Progenitor cell of endocrine pancreas (in vitro differentiated cells): ENCODE results near the gene AMN. TPM values are rescaled to one million over a fixed set of nuclear protein-coding genes. Genes with fewer than 3 reads are reported as not detected.

ENCODE experiments used
- DNase-seq: peaks from one replicate; pipeline ENCODE4 v3.0.0; 2021; ENCODE audit warnings: low spot score; ENCODE audit not compliant: unreplicated experiment
- H3K27ac Mint-ChIP-seq: 2 replicates; pipeline ENCODE4 v1.8.0; 2021; ENCODE audit warnings: mild to moderate bottlenecking, moderate library complexity, mixed read lengths
- H3K27me3 Mint-ChIP-seq: 2 replicates; pipeline ENCODE4 v1.8.0; 2021; ENCODE audit warnings: mixed read lengths
- H3K36me3 Mint-ChIP-seq: 2 replicates; pipeline ENCODE4 v1.8.0; 2022; ENCODE audit warnings: mixed read lengths; ENCODE audit not compliant: insufficient read depth
- H3K4me1 Mint-ChIP-seq: 2 replicates; pipeline ENCODE4 v1.8.0; 2021; ENCODE audit warnings: low read depth, mixed read lengths
- H3K4me3 Mint-ChIP-seq: 2 replicates; pipeline ENCODE4 v1.8.0; 2021; ENCODE audit warnings: low read depth, mild to moderate bottlenecking, moderate library complexity, mixed read lengths
- H3K9me3 Mint-ChIP-seq: 2 replicates; pipeline ENCODE4 v1.8.0; 2021; ENCODE audit warnings: low read depth, mixed read lengths
- CTCF ChIP-seq: fragments of 200-600 bp; sonication (generic); IDR thresholded peaks from one replicate; pipeline ENCODE4 v1.5.0; 2021; ENCODE audit warnings: antibody characterized with exemption, mild to moderate bottlenecking; ENCODE audit not compliant: unreplicated experiment
- total RNA-seq: library from RNA; stranded (reverse); gene quantifications from 2 replicates; pipeline ENCODE4 v1.2.1, GENCODE V29; 2021

AMN gene
- total RNA-seq, 1 donor from 2014 or later = 2.5 TPM

- Mint-ChIP-seq H3K4me3 (no peak overlapping the region), H3K27ac (no peak overlapping the region), H3K4me1 (no peaks in the 10 kb centered on the region), H3K36me3 (peaks cover 22% of the 10 kb centered on the region), H3K27me3 (no peaks in the 10 kb centered on the region), H3K9me3 (no peaks in the 10 kb centered on the region)
- DNase-seq = no peak
- TF ChIP-seq CTCF = no peak
Observed at GRCh38 chr14:102941419-102942011, 19.1 kb downstream of the AMN start.

- H3K27me3 Mint-ChIP-seq = no peaks in the 10 kb centered on the region
- peaks cover 21% of the 10 kb centered on the region for H3K36me3 Mint-ChIP-seq
- DNase-seq = no peak
- no peak overlapping the region for H3K4me3 Mint-ChIP-seq
- no peaks in the 10 kb centered on the region for H3K9me3 Mint-ChIP-seq
- H3K27ac Mint-ChIP-seq = no peak overlapping the region
- no peak for TF ChIP-seq CTCF
- H3K4me1 Mint-ChIP-seq = no peaks in the 10 kb centered on the region
Observed at GRCh38 chr14:102942069-102942468, 19.6 kb downstream of the AMN start.

GRCh38 chr14:102943454-102943853, 21.0 kb downstream of the AMN start:
- Mint-ChIP-seq H3K27me3 (no peaks in the 10 kb centered on the region), H3K4me1 (no peaks in the 10 kb centered on the region), H3K36me3 (peaks cover 20% of the 10 kb centered on the region), H3K27ac (no peak overlapping the region), H3K4me3 (no peak overlapping the region), H3K9me3 (no peaks in the 10 kb centered on the region)
- no peak for DNase-seq
- no peak for TF ChIP-seq CTCF

GRCh38 chr14:102943979-102944378, 21.5 kb downstream of the AMN start:
- Mint-ChIP-seq H3K27ac (no peak overlapping the region), H3K4me3 (no peak overlapping the region), H3K36me3 (peaks cover 20% of the 10 kb centered on the region), H3K4me1 (no peaks in the 10 kb centered on the region), H3K9me3 (no peaks in the 10 kb centered on the region), H3K27me3 (no peaks in the 10 kb centered on the region)
- DNase-seq = no peak
- no peak for TF ChIP-seq CTCF

GRCh38 chr14:102944448-102945330, 22.2 kb downstream of the AMN start:
- H3K36me3 Mint-ChIP-seq = peaks cover 19% of the 10 kb centered on the region
- H3K9me3 Mint-ChIP-seq = no peaks in the 10 kb centered on the region
- no peaks in the 10 kb centered on the region for H3K4me1 Mint-ChIP-seq
- no peak overlapping the region for H3K27ac Mint-ChIP-seq
- no peak overlapping the region for H3K4me3 Mint-ChIP-seq
- H3K27me3 Mint-ChIP-seq = no peaks in the 10 kb centered on the region
- DNase-seq = no peak
- TF ChIP-seq CTCF = no peak
